ENCODE measurements around the gene CDC42BPG.

CDC42BPG gene, protein sequence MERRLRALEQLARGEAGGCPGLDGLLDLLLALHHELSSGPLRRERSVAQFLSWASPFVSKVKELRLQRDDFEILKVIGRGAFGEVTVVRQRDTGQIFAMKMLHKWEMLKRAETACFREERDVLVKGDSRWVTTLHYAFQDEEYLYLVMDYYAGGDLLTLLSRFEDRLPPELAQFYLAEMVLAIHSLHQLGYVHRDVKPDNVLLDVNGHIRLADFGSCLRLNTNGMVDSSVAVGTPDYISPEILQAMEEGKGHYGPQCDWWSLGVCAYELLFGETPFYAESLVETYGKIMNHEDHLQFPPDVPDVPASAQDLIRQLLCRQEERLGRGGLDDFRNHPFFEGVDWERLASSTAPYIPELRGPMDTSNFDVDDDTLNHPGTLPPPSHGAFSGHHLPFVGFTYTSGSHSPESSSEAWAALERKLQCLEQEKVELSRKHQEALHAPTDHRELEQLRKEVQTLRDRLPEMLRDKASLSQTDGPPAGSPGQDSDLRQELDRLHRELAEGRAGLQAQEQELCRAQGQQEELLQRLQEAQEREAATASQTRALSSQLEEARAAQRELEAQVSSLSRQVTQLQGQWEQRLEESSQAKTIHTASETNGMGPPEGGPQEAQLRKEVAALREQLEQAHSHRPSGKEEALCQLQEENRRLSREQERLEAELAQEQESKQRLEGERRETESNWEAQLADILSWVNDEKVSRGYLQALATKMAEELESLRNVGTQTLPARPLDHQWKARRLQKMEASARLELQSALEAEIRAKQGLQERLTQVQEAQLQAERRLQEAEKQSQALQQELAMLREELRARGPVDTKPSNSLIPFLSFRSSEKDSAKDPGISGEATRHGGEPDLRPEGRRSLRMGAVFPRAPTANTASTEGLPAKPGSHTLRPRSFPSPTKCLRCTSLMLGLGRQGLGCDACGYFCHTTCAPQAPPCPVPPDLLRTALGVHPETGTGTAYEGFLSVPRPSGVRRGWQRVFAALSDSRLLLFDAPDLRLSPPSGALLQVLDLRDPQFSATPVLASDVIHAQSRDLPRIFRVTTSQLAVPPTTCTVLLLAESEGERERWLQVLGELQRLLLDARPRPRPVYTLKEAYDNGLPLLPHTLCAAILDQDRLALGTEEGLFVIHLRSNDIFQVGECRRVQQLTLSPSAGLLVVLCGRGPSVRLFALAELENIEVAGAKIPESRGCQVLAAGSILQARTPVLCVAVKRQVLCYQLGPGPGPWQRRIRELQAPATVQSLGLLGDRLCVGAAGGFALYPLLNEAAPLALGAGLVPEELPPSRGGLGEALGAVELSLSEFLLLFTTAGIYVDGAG (N-terminal part only)

DNA sequence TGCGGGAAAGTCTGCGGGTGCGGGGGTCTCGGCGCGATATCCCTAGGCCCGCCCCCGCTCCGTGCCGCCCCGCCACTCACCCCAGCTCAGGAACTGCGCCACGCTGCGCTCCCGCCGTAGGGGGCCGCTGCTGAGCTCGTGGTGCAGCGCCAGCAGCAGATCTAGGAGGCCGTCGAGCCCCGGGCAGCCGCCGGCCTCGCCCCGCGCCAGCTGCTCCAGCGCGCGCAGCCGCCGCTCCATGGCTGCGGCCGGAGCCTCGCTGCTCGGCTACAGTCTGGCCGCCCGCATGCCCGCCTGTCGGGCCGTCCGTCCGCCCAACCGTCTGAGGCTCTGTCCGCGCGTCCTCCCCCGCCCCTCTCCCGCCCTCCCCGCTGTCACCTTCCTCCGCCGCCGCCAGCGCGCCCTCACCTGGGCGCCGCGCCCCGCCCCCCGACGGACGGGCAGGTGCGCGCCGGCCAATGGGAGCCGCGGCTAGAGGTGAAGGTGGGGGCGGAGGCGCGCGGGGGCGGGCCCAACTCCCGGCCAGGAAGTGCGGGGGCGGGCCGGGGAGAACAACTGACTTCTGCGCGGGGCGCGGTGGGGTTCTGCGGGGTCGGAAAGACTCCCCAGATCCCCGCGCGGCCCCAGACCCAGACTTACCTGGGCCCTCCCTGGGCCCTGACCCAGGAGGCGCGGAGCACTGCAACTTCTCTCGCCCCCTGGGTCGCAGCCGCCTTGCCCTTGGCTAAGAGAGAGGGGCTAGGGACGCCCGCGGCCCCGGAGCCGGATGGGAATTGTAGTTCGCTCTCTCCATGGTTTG is at the start of gene CDC42BPG:
CDC42BPG (minus strand) TSS at position 324 of the 799 bp plus-strand sequence; CDS start at position 240, 84 bp downstream.
- DNase-seq (ENCODE audit: low spot score), result peak; percentile 86

- no peak for DNase-seq (ENCODE audit: low spot score)
Observed at GRCh38 chr11:64893194-64894069, 49.0 kb upstream of the CDC42BPG start.

DNA sequence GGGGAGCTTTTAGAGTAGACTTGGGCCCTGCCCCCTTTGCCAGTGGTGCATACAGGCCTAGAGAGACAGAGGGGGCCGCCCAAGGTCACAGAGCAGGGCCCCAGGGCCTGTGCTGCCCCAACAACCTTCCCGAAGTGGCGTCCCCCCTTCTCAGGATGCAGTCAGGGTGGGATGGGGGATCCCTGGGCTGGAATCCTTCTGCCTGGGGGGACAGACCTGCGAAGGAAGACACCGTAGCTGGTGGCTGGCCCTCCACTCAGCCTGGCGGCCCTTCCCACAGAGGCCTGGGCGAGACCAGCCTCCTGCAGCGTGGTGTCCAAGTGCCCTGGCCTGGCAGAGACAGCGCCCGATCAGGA is 48.4 kb upstream of the CDC42BPG start:
- no peak for DNase-seq (ENCODE audit: low spot score)

- DNase-seq (ENCODE audit: low spot score), result no peak
Observed at GRCh38 chr11:64892411-64892831, 48.0 kb upstream of the CDC42BPG start.

- DNase-seq (ENCODE audit: low spot score), result no peak
Observed at GRCh38 chr11:64891880-64892279, 47.4 kb upstream of the CDC42BPG start.

GRCh38 chr11:64891215-64891848 is 46.9 kb upstream of the CDC42BPG start:
- no peak for DNase-seq (ENCODE audit: low spot score)

GRCh38 chr11:64890522-64890939 is 46.1 kb upstream of the CDC42BPG start:
- DNase-seq (ENCODE audit: low spot score), result no peak

- no peak for DNase-seq (ENCODE audit: low spot score)
Observed at GRCh38 chr11:64888729-64889511, 44.5 kb upstream of the CDC42BPG start.

GRCh38 chr11:64888406-64888728 is 43.9 kb upstream of the CDC42BPG start:
- no peak for DNase-seq (ENCODE audit: low spot score)

DNA sequence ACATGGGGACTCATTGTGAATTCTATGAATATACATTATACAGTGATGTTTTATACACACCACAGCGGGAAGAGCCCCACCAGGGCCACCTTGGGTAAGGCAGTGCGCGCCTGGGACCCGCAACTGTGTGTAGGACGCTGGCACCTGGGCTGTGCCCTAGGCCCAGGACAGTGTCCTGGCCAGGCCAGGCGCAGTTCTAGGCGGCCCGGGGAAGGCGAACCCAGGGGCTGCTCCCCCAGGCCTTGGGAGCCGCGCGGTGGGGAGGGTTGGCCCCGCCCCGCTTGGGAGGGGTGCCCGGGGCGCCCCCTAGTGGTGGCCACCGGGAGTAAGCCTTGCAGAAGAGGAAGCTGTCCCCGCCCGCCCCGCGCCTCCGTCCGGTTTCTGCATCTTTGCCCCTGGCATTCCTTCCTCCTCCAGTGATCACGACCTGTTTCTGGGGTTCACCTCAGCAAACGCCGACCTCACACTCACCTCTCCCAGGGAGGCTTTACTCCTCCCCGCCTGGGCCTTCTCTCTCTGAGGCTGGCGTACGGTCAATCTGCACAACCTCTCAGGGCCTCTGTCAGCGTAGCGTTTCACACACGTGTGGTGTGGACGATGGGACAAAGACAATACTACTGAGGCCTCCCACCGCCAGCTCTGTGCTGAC is 43.4 kb upstream of the CDC42BPG start:
- DNase-seq (ENCODE audit: low spot score), result peak; percentile 85

DNA sequence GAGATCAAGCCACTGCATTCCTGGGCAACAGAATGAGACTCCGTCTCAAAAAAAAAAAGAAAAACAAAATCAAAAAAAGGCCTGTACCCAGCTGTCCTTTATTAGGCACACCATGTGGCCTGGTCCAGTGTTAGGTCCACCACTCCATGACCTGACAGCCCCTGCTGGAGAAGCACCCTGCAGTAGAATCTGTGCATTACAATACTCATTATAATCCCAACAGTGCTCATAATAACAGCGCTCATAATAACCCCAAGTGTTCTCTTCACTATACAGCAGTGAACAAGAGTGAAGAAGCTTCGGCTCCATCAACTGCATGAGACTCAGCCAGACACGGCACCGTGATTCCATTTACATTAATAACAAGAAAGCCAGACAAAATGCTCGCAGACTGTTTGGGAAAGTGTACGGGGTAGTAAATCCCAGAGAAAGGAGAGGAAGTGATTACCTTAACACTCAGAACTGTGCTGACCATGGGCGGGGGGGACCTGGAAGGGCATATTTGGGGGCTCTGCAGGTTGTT is 42.8 kb upstream of the CDC42BPG start:
- DNase-seq (ENCODE audit: low spot score), result no peak

DNA sequence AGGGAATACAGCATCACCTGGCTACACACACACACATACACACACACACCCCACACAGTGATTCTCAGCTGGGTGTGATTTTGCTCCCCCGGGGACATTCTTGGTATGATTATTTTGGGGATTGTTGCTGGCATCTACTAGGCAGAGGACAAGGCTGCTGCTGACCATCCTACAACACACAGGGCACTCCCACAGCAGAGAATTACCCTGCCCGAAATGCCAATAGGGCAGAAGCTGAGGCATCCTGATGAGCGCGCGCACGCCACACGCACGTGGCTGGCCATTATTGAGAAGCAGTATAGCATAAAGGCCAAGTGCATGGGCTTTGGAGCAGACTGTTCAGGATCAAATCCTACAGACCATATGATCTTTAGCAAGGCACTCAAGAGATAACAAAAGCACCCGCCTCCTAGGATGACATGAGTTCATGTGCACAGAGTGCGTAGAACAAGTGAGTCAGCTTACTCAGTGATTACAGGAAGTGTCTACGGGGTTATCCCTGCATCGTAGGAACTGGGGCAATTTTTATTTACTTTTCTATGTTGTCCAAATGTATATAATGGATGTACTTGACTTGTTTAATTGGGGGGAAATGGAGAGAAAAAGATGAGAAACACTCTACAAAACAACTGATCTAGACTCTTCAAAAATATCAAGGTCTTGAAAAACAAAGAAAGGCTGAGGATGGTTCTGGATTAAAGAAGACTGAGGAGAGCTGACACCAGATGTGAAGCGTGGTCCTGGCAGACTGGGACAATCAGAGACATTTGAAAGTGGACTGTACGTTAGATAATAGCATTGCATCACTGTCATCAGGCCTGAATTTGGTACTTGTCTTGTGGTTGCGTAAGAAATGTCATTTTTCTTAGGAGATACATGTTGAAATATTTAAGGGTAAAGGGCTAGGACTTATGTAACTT is 41.2 kb upstream of the CDC42BPG start:
- DNase-seq (ENCODE audit: low spot score), result no peak

- DNase-seq (ENCODE audit: low spot score), result no peak
Observed at GRCh38 chr11:64884019-64884418, 39.6 kb upstream of the CDC42BPG start.

DNA sequence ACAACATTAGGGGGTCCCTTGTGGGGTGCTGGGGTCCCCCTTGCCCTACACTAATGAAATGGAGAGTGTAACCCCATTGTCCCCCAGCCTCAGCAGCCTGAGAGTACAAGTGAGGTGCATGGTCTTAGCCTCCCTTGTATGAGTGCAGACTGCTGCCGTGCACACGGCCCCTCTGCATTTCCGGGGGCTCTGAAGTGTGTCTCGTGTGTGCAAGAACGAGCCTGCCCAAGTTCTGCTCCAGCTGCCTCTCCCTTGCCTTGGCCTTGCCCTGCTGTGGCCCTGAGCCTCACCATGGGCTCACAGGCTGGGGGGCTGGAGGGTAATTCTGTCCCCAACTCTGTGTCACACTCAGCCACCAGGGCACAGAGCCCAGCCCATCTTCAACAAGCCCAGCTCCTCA is 39.1 kb upstream of the CDC42BPG start:
- DNase-seq (ENCODE audit: low spot score), result no peak

DNA sequence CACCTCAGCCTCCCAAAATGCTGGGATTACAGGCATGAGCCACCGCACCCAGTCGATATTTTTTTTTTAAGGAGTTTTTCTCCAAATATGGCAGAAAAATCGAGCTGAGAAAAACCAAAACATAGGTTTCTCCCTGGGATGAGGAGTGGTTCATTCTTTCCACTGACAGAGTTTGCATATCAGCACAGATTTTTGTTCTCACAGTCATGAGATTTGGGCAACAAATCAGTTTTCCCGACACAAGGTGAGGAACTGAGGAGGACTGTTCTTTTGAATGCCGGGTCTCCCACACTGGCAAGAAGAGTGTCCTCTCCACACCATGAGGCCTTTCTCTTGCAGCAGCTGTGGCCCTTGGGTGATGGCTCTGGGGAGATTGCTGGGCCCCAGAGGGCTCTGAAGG is 37.8 kb upstream of the CDC42BPG start:
- DNase-seq (ENCODE audit: low spot score), result no peak

DNA sequence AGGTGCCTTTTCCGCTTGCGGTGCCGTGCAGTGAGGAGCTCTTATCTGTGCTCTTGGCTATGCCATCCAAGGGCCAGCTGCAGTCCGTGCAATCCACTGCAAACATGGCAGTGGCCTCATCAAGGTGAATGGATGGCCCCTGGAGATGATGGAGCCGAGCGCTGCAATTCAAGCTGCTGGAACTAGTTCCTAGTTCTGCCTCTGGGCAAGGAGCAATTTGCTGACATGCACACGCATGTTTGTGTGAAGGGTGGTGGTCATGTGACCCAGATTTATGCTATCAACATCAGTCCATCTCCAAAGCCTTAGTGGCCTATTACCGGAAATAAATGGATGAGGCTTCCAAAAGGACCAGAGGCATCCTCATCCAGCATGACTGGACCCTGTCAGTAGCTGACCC is 37.0 kb upstream of the CDC42BPG start:
- DNase-seq (ENCODE audit: low spot score), result no peak

Measured in AG08395 (cell line).